NCI-H2029 treated with DMSO at 0.1 percent for 48 hours (cell line): ENCODE results near the gene MOCS1.

Source experiments
- DNase-seq: peaks from one replicate; lab custom pipeline; 2025; lab: John Stamatoyannopoulos, UW

MOCS1 gene

DNA sequence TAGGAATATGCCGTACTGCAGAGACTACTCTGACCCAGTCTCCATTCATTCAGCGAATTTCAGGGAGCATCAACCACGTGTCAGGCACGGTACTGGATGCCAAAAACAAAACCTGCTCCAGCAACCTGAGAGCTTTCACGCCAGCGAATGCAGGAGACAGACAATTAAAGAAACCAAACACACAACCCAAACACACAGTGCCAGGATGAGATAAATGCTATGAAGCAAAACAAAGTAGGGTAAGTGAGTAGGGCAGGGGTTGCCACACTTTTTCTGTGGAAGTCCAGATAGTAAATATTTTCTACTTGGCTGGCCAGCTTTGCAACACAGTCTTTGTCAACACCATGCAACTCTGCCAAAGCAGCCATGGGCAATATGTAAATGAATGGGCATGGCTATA, 10.0 kb downstream of the MOCS1 start:
- peak; percentile 73 for DNase-seq

GRCh38 chr6:39923861-39924260, 10.4 kb downstream of the MOCS1 start:
- DNase-seq, result peak; percentile 84

DNA sequence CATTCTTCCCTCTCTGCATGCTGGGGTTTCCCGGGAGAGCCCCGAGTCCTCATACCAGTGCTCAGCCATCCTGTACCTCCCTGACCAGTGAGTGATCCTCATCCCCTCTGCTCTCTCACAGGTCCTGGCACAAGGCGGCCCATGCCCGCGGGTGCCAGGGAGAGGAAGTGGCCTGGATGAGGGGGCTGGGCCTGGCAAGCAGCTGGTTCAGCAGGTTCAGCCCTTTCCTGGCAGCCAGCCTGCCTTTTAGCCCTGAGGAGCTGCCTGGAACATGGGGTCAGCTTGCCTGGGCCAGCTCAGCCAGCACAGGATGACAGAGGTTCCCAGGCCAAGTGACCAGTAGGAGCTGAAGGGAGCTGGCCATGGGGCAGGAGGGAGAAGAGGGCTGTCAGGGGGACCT, 10.9 kb downstream of the MOCS1 start:
- DNase-seq, result peak; percentile 84

- no peak for DNase-seq
Measured at GRCh38 chr6:39922821-39923220, 11.4 kb downstream of the MOCS1 start.

- DNase-seq, result no peak
Measured at GRCh38 chr6:39920157-39920556, 14.1 kb downstream of the MOCS1 start.

- no peak for DNase-seq
Measured at GRCh38 chr6:39918831-39919230, 15.4 kb downstream of the MOCS1 start.

DNA sequence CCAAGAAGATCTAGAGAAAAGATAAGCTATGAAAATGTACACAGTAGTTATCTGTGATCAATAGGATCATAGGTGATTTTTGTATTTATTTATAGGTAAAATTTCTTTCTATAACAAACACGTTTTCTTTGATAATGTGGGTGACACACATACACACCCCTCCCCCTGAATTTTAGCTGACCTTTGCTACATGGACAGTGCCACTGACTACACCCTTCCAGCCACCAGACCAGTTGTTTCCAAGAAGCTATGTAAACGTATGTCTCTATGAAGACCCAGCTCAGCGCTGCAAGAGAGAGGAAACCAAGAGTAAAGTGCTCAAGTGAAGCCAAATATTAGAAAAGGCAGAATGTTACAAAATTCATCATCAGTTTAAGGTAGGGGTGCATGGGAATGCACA, 16.3 kb downstream of the MOCS1 start:
- no peak for DNase-seq

- no peak for DNase-seq
Measured at GRCh38 chr6:39917329-39917728, 16.9 kb downstream of the MOCS1 start.

- no peak for DNase-seq
Measured at GRCh38 chr6:39915866-39916265, 18.4 kb downstream of the MOCS1 start.

DNA sequence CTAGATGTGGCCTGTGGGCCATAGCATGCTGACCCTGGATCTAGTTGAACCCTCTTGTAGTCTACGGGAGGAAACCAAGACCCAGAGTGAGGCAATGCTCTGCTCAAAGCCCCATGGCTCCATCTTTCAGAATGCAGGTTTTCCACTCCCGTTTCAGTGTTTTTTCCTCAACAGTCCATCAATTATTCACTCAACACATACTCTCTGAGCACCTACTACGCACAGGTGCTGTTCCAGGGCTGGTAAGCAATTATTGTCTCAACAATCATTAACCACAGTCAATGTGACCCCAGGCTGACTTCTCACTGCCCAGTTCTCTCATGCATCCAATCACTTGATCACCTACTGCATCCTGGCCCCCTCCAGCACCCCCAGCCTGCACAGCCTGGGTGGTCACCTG, 20.0 kb downstream of the MOCS1 start:
- DNase-seq, result no peak

DNA sequence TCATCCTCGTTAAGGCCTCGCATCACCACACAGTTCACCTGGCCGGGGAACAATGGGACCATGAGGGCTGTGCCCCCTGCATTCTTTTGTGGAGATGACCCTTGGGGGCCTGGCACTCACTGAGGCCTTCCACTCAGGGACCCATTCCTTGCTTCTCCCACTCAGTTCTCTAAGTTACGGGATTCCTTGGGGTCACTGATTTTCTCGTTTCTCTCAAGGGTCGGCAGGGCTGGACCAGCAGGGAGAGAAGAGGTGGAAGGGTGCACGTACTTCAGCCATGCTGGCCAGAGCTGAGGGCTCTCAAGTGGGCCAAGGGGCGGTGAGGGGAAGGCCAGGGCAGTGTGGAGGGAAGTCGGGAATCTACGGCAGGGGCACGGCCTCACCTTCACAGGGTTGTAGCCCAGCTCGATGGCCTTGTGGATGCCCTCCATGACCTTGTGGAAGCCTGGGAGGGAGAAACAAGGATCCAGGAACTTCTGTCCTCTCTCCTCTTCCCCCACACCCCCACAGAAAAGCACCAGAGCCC, 20.8 kb downstream of the MOCS1 start:
- no peak for DNase-seq

DNA sequence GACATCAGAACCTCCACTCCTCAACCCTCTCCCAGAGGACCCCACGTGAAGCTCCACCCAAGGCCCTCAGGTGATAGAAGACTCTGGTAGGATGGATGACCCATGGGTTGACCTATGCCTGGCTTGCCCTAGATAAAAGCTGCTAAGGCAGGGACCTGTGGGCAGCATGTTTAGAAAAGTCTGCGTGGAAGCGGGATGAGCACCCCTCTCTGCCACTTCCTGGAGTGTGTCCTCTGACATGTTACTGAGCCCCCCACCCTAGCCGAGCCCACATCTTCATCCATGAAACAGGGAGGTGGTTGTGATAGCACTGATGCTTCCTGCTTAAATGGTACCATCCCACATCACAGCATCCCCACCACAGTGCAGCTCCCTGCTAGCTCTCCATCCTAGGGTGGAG, 21.8 kb downstream of the MOCS1 start:
- DNase-seq, result no peak

DNA sequence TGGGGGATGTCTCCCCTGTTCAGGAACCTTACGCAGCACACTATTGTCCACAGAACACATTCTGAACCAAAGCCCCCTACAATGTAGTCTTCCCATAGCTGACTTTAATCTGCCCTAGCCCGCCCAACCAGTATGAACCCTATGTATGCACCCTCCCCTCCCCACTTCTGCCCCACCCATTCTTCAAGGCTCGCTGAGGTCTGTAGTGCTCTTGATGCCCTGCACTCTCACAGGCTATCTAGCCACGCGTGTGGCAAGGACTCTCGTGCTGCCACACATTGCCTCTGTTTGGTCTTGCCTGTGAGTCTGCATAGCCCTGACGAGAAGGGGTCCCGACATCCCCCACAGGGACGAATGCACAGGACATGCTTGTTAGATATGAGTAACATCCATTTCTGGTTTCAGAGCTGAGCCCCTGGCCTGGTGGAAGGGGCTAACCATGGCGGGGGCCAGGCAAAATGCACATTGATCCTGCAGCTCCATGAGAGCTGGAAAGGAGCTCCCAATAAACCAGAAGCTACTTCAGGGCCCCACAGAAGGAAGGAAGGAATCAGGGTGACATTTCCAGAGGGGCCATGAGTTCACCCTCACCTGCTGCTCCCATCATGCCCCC, 22.6 kb downstream of the MOCS1 start:
- no peak for DNase-seq

DNA sequence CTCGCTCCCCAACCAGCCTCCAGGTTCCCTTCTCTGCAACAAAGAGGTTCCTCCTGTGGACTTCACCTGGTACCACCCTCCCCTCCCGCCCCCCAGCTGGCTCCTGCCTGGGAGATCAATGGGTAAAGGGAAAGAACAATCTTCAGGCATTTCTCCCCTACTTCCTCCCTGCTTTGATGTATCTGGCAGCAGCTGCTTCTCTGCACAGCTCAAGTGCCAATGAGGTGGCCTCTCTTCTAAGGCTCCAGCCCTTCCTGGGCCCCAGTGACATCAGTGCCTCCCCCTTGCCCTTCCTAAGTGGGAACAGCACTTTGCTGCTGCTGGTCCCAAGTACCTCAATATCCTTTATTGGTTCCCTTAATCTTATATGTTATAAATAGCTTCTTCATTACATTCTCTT, 23.5 kb downstream of the MOCS1 start:
- no peak for DNase-seq

DNA sequence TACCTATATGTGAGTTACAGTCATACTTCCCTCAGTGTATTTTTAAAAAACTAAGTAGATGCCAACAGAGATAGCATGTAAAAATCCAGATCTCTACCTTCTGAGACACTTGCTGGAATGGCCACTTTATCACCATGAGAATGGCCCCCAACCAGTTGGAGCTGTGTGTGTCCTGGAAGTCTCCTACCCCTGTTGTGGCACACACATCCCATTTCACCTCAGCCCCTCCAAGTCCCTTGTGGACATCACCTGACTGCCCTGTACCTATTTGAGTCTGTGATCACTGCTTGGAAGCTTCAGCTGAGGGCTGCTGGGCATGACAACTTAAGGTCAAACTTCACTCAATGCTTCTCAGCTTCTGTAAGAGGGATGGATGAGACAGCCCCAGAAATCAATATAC, 24.1 kb downstream of the MOCS1 start:
- no peak for DNase-seq

GRCh38 chr6:39909701-39910100, 24.6 kb downstream of the MOCS1 start:
- DNase-seq, result no peak

- no peak for DNase-seq
Measured at GRCh38 chr6:39908838-39909583, 25.3 kb downstream of the MOCS1 start.

DNA sequence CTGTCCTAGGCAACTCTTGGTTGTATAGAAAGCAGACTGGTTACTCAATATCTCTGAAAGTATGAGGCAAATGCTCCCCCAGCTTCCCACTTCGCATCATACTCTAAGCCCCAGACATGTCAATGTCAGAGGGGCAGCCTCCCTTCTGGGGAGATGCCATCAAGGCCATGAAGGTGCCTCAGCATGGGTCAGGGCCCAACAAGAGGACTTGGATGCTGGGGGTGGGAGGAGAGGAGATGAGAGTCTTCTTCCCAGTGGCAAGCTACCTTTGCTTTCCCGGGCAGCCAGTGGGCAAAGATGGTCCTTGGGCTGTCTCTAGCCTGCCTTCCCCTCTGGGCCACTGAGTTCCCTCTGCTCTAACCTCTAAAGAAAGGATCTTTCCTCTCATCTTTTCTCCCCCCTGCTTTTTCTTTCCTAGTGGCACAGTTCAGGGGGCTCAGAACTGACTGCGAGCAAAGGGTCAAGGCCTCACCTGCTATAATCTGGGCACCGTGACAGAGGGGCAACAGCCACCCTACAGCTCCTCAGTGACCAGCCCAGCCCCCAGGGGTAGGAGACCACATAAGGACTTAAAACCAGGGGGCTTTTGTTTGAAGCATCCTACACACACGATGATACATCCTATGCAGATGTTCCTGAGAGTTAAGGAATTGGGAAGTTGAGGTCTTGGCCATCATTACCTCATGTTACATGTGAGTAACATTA, 26.2 kb downstream of the MOCS1 start:
- DNase-seq, result no peak

- DNase-seq, result no peak
Measured at GRCh38 chr6:39906318-39906761, 27.9 kb downstream of the MOCS1 start.

GRCh38 chr6:39905640-39905975, 28.7 kb downstream of the MOCS1 start:
- DNase-seq, result no peak

- DNase-seq, result no peak
Measured at GRCh38 chr6:39904946-39905639, 29.2 kb downstream of the MOCS1 start.

DNA sequence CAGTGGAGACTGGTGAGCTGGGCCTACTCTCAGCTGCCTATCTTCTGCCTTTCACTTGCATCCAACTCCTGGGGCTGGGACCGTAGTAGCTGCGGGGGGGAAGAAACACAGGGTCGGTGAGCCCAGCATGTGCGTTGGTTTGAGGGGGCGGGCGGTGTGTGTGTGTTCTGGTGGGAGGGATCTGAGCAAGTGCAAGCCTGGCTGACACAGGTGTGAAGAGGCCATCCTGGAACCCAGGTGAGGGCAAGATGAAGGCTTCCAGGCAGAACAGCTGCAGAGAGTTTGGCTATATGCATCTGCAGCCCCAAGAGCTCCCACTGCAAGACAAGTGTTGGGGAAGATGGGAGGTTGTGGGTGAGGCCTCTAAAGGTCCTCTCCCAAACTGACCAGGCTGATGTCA, 30.6 kb downstream of the MOCS1 start:
- DNase-seq, result no peak
